Choroid plexus epithelial cell (primary cell): ENCODE results near the gene DMRTB1.

Source experiments
- DNase-seq: peaks from one replicate; pipeline ENCODE4 v3.0.0-alpha.2; 2010; ENCODE audit warnings: low read depth
- H3K4me3 ChIP-seq: 2 replicates; pipeline ENCODE4 v1.5.1; 2011; ENCODE audit warnings: low read depth, mild to moderate bottlenecking, control low read depth, low read length, moderate library complexity
- TF ChIP-seq, protein P1 (sequence below): conservative IDR thresholded peaks from 2 replicates; pipeline ENCODE4 v1.5.1; 2011; ENCODE audit warnings: low read depth, mild to moderate bottlenecking, control low read depth, inconsistent platforms, low read length, moderate library complexity

The DMRTB1 gene

GRCh38 chr1:53470584-53470983, 11.4 kb downstream of the DMRTB1 start:
- DNase-seq: no peak
- TF ChIP-seq, protein P1, sequence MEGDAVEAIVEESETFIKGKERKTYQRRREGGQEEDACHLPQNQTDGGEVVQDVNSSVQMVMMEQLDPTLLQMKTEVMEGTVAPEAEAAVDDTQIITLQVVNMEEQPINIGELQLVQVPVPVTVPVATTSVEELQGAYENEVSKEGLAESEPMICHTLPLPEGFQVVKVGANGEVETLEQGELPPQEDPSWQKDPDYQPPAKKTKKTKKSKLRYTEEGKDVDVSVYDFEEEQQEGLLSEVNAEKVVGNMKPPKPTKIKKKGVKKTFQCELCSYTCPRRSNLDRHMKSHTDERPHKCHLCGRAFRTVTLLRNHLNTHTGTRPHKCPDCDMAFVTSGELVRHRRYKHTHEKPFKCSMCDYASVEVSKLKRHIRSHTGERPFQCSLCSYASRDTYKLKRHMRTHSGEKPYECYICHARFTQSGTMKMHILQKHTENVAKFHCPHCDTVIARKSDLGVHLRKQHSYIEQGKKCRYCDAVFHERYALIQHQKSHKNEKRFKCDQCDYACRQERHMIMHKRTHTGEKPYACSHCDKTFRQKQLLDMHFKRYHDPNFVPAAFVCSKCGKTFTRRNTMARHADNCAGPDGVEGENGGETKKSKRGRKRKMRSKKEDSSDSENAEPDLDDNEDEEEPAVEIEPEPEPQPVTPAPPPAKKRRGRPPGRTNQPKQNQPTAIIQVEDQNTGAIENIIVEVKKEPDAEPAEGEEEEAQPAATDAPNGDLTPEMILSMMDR: no peak
- peak overlapping the region; percentile 13 for H3K4me3 ChIP-seq

GRCh38 chr1:53471000-53471399, 11.8 kb downstream of the DMRTB1 start:
- TF ChIP-seq, protein P1: no peak
- DNase-seq: no peak
- H3K4me3 ChIP-seq: no peak overlapping the region

DNA sequence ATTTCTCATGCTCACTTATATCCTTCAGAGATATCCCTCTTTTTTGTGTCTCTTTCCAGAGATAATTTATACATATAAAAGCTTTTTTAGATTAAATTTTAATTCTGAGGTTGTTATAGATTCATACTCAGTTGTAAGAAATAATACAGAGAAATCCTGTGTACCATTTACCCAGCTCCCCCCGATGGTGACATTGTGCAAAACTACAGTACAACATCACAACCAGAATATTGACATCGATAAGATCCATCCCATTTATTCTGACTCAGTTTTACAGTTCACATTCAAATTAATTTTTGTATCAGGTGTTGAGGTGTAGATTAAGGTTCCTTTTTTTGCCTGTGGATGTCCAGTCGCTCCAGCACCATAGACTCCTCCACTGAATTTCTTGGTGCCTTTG, 14.3 kb downstream of the DMRTB1 start:
- TF ChIP-seq, protein P1: peak; percentile 57
- peak; percentile 51 for DNase-seq

DNA sequence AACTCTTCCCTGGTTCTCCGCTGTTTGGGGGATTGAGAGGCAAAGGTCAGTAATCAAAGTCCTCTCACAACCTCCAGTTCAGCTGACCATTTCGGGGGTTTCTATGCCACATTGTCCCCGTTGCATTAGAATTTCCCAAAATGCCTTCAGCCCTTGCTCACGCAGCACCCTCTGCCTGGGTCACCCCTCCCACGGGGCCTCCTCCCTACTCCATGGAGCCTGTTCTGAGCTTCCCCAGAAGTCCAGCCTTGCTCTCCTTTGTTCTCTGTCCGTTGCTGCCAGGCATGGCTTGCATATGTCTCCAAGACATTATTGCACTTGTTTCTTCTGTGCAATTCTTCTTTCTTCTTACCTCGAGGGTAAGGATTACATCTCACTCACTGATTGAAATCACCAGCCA, 16.5 kb downstream of the DMRTB1 start:
- no peak for DNase-seq
- TF ChIP-seq, protein P1: no peak
- H3K4me3 ChIP-seq: no peak overlapping the region

More for the DNA sequence above, 14.3 kb downstream of the DMRTB1 start:
- no peak overlapping the region for H3K4me3 ChIP-seq

GRCh38 chr1:53476579-53476978, 17.4 kb downstream of the DMRTB1 start:
- TF ChIP-seq, protein P1: no peak
- H3K4me3 ChIP-seq: no peak overlapping the region
- no peak for DNase-seq

DNA sequence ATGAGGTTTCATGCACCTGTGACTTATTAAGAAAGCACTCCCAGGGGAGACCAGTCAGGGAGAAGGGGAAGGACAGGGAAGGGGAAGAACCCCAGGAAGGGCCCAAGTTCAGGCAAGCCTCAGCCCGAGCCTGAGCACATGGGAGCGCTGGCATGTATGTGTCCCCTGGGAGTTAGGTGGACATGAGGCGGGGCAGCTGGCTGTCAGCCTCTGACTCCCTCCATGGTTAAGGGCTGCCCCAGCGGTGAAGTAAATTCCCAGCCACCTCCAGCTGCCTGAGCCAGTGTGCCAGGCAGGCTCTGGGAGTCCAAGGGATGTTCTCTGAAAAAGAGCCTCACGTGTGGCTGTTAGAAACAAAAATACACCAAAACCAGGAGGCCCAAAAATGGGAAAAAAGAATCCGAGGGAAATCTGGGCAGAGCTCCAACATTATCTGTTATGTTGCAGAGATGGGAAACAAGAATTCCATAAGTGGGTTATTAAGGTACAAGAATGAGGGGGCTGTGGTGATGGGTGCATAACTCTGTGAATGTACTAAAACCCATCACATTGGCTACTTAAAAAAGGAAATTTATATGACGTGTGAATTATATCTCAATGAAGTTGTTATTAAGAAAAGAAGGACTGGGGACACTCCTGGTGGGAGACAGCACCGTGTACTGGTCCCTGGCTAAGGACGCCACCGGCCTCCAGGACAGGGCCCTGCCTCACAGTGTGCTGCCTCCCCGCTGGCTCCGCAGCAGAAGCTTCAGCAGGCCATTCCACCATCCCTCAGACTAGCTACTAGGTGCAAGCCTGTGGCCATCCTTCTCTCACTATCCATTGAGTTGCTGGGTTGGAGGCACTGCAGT, 18.7 kb downstream of the DMRTB1 start:
- no peak overlapping the region for H3K4me3 ChIP-seq
- no peak for DNase-seq
- TF ChIP-seq, protein P1: no peak

DNA sequence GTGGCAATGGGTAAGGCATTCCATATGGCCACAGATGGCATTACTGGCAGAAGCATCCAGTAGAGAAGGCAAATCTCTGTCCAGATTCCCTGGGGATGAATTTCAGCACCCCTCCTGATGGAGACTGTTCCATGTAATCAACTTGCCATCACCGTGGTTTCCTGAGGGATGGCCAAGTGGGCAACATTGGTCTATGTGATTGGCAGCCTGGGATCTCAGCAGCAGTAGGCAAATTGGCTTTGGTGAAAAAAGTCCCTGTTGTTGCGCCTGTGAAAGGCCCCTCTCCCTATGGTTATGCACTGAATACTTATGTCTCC, 19.3 kb downstream of the DMRTB1 start:
- TF ChIP-seq, protein P1: no peak
- no peak for DNase-seq
- H3K4me3 ChIP-seq: no peak overlapping the region
